OCI-LY3 (cell line): ENCODE measurements around the gene MED26.
A peak's percentile ranks its signal among the peaks of the same experiment; 100 is the strongest.

Experiments used
- H2AFZ ChIP-seq: fragments of 200-600, 300-600 bp; shearing (Covaris generic); 2 replicates; pipeline ENCODE4 v1.6.0; 2014; ENCODE audit warnings: antibody characterized with exemption, low read depth, low read length
- H3K27ac ChIP-seq: fragments of 200-600, 300-600 bp; sonication (generic); 2 replicates; pipeline ENCODE4 v1.5.1; 2014; ENCODE audit warnings: mild to moderate bottlenecking, low read length, moderate library complexity, mixed read lengths
- H3K27me3 ChIP-seq: fragments of 200-600, 300-600 bp; sonication (generic); 2 replicates; pipeline ENCODE4 v1.6.1; 2014; ENCODE audit warnings: low read depth, low read length, mixed read lengths
- H3K36me3 ChIP-seq: fragments of 200-600, 300-600 bp; sonication (generic); replicated peaks from 2 replicates; pipeline ENCODE3; 2014; ENCODE audit warnings: low read depth, low read length, mixed read lengths
- H3K4me1 ChIP-seq: fragments of 300-600, 200-600 bp; sonication (generic); 2 replicates; pipeline ENCODE4 v1.6.1; 2014; ENCODE audit warnings: low read length, mixed read lengths
- H3K4me2 ChIP-seq: fragments of 200-600, 300-600 bp; sonication (generic); 2 replicates; pipeline ENCODE4 v1.6.1; 2014; ENCODE audit warnings: low read length, mixed read lengths
- H3K4me3 ChIP-seq: fragments of 300-600, 200-600 bp; sonication (generic); 2 replicates; pipeline ENCODE4 v1.5.1; 2014; ENCODE audit warnings: antibody characterized with exemption, mild to moderate bottlenecking, low read length, moderate library complexity
- H3K79me2 ChIP-seq: fragments of 300-600, 200-600 bp; shearing (Covaris generic); 2 replicates; pipeline ENCODE4 v1.6.1; 2014; ENCODE audit warnings: mild to moderate bottlenecking, low read length, mixed read lengths
- H3K9ac ChIP-seq: fragments of 300-600, 200-600 bp; shearing (Covaris generic); 2 replicates; pipeline ENCODE4 v1.6.0; 2014; ENCODE audit warnings: mild to moderate bottlenecking, low read length, moderate library complexity
- H3K9me3 ChIP-seq: fragments of 200-600, 300-600 bp; shearing (Covaris generic); 2 replicates; pipeline ENCODE4 v1.6.1; 2014; ENCODE audit warnings: low read length, mixed read lengths; ENCODE audit not compliant: insufficient read depth
- H4K20me1 ChIP-seq: fragments of 200-600, 300-600 bp; sonication (generic); 2 replicates; pipeline ENCODE4 v1.6.1; 2016; ENCODE audit warnings: low read length, mixed read lengths; ENCODE audit not compliant: insufficient read depth
- EZH2phosphoT487 ChIP-seq: fragments of 200-600 bp; shearing (Covaris generic); IDR thresholded peaks from 2 replicates; pipeline ENCODE4 v1.6.1; 2018; ENCODE audit warnings: antibody characterized with exemption, mixed run types, low read depth
- TF ChIP-seq, protein P1 (sequence below): fragments of 200-600, 300-600 bp; sonication (generic); IDR thresholded peaks from 2 replicates; pipeline ENCODE4 v1.5.1; 2014; ENCODE audit warnings: antibody characterized with exemption, low read length, low read depth

Gene MED26

DNA sequence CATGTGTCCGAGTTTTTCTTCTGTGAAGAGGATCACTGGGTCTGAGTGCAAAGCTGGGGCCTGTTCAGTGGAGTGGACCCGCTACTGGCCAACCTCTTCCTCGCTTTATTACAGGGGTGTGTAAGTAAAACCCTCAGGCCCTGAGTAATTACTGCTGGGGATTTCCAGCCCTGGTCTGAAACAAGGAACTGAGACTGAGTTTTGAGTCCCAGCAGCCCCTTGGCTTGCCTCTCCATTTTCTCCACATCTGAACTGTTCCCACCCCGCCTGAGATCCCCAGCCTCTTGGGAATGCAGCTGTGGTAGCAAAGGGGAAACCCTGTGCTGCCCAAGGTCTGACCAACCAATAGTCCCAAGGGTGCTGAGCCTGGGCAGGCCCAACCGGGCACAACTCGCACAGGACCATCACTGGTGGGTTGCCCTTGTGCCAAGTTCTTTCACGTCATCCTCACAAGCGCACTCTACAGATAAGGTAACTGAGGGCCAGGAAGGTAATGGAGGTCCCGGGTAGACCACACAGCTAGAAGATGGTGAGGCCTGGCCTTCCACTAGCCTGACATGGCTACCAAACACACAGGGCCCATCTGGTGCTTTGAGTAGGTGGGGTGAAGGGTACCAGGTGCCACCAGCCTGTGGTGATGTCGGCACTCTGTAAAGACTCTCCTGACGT lies 42.1 kb downstream of the MED26 start:
- Histone ChIP-seq H2AFZ (no peak overlapping the region), H3K79me2 (peaks cover 97% of the 10 kb centered on the region), H3K27me3 (no peaks in the 10 kb centered on the region), H4K20me1 (peaks cover 8% of the 10 kb centered on the region; the same call in 1 of the 2 replicates), H3K4me2 (peak overlapping the region; percentile 92), H3K9ac (peak overlapping the region; percentile 97), H3K27ac (peak overlapping the region; percentile 93), H3K9me3 (no peaks in the 10 kb centered on the region), H3K36me3 (peaks cover 18% of the 10 kb centered on the region), H3K4me3 (peak overlapping the region; percentile 79), H3K4me1 (peaks cover 85% of the 10 kb centered on the region)
- TF ChIP-seq EZH2phosphoT487: no peak
- TF ChIP-seq, protein P1, sequence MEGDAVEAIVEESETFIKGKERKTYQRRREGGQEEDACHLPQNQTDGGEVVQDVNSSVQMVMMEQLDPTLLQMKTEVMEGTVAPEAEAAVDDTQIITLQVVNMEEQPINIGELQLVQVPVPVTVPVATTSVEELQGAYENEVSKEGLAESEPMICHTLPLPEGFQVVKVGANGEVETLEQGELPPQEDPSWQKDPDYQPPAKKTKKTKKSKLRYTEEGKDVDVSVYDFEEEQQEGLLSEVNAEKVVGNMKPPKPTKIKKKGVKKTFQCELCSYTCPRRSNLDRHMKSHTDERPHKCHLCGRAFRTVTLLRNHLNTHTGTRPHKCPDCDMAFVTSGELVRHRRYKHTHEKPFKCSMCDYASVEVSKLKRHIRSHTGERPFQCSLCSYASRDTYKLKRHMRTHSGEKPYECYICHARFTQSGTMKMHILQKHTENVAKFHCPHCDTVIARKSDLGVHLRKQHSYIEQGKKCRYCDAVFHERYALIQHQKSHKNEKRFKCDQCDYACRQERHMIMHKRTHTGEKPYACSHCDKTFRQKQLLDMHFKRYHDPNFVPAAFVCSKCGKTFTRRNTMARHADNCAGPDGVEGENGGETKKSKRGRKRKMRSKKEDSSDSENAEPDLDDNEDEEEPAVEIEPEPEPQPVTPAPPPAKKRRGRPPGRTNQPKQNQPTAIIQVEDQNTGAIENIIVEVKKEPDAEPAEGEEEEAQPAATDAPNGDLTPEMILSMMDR: no peak

DNA sequence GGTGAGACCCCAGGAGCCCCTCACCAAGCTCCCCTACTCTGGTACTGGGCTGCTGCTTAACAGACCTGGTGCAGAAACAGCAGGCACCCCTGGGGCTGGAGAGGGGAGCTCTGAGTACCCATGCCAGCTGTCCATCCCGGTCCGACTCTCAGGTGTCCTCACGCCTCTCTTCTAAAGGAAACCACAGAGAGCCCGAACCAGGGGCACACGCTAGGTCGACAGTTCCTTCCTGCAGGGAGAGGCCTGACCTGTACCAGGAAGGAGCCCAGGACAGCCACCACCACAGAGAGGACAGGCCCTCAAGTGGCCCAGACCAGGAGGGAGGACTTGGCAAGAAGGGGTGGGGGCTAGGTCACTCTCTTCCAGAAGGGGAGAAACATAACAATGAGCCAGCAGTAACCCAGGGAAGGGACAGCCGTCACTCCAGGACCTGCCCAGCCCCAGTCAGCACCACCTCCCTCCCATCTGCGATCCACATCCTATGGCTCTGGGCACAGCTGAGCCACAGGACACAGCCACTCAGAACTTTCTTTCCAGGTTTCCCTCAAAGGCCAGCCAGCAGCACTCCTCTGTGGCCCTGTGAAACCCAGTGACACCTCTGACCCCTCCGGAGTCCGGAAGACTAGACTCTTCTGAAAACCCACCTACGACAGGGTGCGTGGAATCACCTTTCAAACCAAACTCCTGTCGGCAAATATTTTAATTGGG lies 42.8 kb downstream of the MED26 start:
- TF ChIP-seq, protein P1: no peak
- no peak for TF ChIP-seq EZH2phosphoT487
- peak overlapping the region; percentile 93 for H3K27ac ChIP-seq
- H3K4me1 ChIP-seq: peaks cover 85% of the 10 kb centered on the region
- H3K9ac ChIP-seq: peak overlapping the region; percentile 97
- H4K20me1 ChIP-seq: peaks cover 12% of the 10 kb centered on the region; the same call in 1 of the 2 replicates
- no peaks in the 10 kb centered on the region for H3K27me3 ChIP-seq
- H3K79me2 ChIP-seq: peaks cover 99% of the 10 kb centered on the region
- H3K9me3 ChIP-seq: no peaks in the 10 kb centered on the region
- peak overlapping the region; percentile 79 for H3K4me3 ChIP-seq
- H2AFZ ChIP-seq: no peak overlapping the region
- H3K36me3 ChIP-seq: peaks cover 22% of the 10 kb centered on the region
- H3K4me2 ChIP-seq: peak overlapping the region; percentile 92

DNA sequence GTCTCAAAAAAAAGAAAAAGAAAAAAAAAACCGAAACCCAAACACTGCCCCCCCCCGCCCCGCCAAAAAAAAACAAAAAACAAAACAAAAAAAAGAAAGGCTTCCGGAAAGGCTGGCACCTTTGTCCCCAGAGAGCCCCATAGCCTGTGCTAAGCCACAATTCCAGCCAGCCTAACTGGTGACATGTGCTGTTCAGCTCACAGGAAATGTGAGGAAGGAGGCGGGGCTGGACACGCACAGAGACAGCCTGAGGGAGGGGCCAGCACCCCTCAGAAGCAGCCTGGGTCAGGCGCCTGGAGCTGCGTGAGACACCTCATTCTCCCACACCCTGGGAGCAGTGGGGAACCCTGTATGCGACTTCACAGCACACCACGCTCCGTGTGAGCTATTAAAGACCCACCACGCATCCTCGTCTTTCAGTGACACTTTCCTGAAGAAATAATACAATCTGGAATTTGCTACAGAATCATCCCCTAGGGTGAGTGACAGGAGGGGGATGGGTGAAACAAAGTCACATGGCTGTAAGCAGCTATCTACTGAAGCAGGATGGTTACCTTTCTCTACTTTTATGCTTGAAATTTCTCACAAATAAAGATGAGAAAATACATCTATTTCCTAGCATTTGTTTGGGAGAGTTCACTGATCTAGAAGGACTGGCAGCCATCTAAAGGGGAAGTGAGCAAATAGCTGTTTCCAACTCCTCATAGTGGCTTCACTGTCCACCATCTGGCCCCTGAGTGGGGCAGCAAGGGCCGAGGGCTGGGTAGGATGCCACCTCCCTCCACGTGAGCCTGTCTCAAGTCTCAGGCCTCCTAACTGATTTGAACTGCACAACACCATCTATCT lies 43.5 kb downstream of the MED26 start:
- H3K9me3 ChIP-seq: no peaks in the 10 kb centered on the region
- peak overlapping the region; percentile 79 for H3K4me3 ChIP-seq
- peaks cover 19% of the 10 kb centered on the region for H4K20me1 ChIP-seq
- peaks cover 22% of the 10 kb centered on the region for H3K36me3 ChIP-seq
- no peak for TF ChIP-seq EZH2phosphoT487
- TF ChIP-seq, protein P1: no peak
- peak overlapping the region; percentile 93 for H3K27ac ChIP-seq
- H3K4me1 ChIP-seq: peaks cover 77% of the 10 kb centered on the region
- H3K79me2 ChIP-seq: peaks cover 99% of the 10 kb centered on the region
- no peak overlapping the region for H2AFZ ChIP-seq
- peak overlapping the region; percentile 92 for H3K4me2 ChIP-seq
- peak overlapping the region; percentile 97 for H3K9ac ChIP-seq
- no peaks in the 10 kb centered on the region for H3K27me3 ChIP-seq
